ENCODE data around the gene NOTCH3. TPM values are rescaled to one million over a fixed set of nuclear protein-coding genes. Genes with fewer than 3 reads are reported as not detected.

Gene NOTCH3
- total RNA-seq, 1 donor from 2014 or later: 149 TPM

DNA sequence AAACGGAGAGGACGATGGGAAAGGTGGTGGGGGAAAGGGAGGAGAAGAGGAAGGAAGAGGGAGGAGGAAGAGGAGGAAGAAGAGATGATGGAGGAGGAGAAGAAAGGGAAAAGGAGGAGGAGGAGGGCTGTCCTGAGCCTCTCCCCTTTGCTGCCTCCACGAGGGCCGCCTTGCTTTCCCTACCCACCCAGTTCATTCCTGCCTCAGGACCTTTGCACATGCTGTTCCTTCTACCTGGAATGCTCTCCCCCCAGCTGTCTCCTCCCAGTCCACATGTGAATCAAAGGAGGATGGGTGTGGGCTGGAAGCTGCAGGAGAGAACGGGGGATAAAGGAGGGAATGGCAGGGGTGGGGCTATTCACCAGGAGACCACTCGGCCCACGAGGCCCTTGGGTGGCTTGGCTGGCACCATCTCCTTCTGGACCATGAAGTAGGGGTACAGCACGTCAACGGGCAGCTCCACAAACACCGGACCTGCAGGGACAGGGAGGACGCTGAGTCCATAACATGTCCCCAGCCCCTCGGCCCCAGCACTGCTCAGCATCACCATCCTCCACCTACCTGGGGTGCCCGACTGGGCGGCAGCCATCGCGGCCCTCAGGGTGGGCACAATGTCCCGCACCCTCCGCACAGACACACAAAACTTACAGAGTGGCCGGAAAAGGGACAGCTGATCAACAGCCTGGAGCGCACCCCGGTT, 78.3 kb downstream of the NOTCH3 start:
- no peak for ATAC-seq

DNA sequence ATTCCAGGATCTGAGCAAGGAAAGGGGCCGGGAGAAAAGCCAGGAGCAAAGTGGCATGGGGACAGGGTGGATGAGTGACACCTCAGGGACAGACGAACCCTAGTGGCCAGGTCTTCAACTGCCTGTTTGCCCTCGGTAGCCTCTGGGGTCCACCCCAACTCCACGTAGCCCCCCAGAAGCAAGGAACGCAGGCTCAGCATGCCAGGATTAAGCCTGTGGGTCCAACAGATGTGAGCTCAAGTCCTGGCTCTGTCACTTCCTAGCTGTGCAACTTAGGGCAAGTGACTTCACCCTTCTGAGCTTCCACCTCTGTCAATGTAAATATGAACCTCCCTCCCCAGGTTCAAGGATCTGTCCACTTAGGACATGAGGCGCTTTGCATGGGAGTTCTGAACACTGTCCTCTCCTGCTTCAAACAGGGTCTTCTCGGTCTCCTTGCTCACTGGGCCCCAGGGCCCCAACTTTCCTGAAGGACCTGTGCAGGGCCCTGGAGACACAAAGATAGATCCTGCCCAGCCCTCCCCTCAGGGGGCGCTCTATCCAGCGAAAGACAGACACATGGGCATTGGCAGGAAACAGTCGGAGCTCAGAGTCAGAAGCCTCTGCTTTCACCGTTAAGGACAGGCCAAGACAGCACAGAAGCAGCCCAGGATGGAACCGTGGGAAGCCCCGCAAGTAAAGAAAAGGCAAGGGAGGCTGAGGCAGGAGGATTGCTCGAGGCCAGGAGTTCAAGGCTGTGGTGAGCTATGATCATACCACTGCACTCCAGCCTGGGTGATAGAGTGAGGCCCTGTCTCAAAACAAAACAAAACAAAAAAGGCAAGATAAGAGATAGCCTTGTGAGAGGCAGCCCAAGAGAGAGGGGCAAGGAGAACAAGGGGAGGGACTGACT, 80.4 kb downstream of the NOTCH3 start:
- no peak for ATAC-seq

DNA sequence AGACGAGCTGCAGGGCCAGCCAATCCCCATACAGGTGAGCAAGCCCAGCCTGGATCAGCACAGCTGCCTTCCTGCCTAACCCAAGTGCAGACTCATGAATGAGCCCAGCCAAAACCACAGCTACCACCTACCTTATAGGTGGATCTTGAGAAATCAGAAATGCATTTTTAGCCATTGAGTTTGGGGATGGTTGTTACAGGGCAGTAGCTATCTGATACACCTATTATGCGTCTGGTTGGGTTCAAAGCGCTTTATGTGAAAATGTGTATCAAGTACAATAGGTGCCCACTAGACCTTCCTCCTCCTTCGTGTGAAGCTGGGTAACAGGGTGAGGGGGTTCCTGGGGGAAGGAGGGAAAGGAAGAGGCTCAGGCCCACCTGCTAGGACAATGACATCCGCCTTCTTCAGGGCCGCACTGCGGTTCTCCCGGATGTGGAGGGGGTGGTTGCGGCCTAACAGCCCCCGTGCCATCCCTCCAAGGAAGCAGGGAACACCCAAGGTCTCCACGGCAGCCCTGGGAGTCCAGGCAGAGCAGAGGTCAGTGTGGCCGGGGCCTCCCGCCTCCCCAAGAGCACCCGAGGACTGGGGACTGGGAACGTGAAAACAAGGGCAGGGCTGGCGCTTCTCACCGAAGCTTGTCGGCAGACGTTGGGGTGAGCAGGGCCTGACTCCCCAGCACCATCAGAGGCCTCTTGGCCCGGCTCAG, 81.9 kb downstream of the NOTCH3 start:
- peak; percentile 19 for ATAC-seq

DNA sequence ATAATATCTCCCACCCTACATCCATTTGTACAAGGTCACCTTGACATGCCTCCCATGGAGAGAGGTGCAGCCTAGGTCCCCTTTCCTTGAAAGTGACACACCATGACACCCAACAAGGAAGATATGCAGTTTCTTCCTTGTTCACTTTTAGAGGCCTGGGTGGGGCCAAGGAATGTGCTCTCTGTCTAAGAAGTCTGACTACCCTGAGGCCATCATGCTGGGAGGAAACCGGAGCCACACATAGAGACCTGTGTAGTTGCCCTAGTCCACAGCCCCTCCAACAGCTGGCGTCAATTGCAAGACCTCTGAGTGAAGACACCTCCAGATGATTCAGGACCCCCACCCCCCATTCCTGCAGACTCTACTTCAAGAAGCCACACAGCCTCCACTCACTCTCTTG, 82.5 kb downstream of the NOTCH3 start:
- ATAC-seq: peak; percentile 73

DNA sequence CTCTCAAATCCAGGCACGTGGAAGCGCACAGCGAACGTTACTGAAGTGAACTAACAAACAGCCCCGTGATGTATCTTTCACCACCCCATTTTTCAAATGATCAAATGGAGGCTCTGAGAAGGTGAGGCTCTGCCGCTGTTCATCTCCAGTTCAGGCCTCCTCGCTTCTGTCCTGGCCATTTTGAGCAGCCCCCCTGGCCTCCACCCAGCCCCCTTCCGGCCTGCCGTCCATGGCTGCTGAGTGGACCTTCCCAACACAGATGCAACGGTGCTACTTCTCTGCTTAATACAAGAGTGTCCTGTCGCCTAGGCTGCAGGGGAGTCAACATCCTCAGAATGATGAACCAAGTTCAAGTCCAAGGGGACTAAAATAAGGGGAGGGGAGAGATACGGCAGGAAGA, 83.9 kb downstream of the NOTCH3 start:
- no peak for ATAC-seq

DNA sequence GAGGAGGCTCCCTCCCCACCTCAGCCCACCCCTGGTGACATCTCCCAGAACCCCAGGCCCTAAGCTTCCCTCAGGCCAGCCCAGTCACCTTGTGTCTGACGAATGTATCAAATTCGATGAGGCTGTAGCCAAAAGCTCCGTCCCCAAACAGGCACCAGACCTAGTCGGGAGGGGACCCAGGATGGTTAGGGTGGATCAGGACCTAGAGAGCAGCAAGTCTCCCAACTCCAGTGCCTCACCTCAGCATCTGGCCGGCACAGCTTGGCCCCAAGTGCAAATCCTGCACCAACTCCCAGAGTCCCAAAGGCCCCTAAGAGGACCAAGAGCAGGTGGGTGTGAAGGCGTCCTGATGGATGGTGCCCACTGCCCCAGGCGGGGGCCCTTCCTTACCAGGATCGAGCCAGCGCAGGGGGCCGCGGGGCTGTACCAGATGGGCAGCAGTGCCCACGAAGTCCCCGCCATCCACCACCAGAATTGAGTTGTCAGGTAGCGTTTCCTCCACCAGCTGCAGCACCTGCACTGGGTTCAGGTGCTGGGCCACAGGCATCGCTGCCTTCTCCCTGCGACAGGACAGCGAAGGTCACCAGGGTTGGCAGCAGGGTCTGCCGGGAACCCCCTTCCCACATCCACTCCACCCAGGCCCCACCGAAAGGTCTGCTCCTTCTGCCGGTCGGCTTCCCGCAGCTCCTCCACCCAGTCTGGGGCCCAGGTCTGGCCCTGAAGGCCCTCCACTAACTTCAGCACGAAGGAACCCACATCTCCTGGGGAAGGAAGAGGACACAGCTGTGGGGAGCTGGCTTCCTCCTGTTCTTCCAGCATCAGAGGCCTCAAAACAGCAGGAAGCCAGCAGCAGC, 84.8 kb downstream of the NOTCH3 start:
- ATAC-seq: no peak

DNA sequence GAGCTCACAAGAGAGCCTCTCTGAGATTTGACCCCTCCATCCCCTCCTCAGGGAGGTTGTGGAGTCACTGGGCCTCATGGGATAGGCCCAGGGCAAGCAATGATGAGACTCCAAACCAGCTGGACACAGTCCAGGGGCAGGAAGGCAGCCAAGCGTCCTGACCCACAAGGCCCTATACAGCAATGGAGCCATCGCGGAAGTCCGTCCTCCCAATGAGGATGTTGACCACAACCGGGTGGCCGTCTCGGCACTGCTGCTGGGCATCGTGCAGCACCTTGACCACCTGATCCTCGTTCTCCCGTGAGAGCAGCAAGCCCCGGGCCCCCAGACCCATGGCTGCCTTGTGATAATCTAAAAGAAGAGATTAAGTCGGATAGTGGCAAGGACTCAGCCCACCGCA, 85.7 kb downstream of the NOTCH3 start:
- no peak for ATAC-seq

DNA sequence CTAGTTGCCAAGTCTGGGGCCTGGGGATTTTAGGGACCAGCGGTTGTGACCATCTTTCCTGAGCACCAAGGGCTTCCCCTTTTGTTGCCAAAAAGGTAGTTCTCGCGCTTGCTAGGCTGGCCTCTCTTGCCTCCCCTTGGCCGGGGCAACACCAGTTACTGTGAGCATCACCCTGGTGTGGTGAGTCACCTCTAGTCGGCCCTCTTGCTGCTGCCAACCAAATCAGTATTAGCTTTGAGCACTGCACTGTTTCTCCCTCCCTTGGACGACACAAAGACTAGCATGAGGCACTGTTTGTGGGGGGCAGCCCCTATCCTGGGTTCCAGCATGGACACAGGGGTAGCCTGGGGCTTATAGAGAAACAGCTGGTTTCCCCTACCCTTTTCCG, 86.6 kb downstream of the NOTCH3 start:
- ATAC-seq: no peak

DNA sequence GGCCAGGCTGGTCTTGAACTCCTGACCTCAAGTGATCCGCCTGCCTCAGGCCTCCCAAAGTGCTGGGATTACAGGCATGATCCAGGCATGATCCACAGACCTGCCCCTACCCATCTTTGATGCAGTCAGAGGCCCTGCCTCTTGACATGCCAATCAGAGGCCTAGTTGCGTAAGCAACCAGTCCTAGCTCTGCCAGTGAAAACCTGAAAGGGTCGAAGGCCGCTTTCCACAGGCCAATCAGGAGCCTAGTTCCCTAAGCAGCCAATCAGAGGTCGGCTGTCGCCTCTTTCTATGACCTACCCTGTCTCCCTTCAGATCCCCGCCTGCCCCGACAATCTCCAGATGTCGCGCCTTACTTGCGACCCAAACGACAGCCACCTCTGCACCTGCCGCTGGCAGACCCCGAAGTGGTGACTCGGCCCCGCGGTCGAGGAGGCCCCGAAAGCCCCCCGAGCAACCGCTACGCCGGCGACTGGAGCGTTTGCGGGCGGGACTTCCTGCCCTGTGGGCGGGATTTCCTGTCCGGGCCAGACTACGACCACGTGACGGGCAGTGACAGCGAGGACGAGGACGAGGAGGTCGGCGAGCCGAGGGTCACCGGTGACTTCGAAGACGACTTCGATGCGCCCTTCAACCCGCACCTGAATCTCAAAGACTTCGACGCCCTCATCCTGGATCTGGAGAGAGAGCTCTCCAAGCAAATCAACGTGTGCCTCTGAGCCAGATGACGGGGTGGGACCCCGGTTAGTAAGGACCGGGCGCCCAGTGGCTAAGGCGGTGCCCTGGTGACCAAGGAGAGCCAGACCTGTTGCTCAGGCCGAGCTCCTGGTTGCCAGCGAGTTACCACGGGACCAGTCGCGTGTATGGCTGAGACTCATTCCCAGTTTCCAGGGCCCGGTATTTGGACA, 87.3 kb downstream of the NOTCH3 start:
- ATAC-seq: no peak

DNA sequence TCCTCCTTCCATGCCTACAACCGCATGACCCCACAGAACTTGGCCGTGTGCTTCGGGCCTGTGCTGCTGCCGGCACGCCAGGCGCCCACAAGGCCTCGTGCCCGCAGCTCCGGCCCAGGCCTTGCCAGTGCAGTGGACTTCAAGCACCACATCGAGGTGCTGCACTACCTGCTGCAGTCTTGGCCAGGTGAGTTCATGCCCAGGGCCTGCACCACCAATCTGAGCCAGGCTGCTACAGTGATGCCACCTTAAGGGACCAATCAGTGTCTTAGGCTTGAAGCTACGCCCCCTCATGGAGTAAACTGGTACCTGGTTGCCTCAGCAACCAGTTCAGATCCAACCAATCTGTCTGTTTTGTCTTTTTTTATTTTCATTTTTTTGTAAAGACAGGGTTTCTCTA, 88.4 kb downstream of the NOTCH3 start:
- ATAC-seq: peak; percentile 64

DNA sequence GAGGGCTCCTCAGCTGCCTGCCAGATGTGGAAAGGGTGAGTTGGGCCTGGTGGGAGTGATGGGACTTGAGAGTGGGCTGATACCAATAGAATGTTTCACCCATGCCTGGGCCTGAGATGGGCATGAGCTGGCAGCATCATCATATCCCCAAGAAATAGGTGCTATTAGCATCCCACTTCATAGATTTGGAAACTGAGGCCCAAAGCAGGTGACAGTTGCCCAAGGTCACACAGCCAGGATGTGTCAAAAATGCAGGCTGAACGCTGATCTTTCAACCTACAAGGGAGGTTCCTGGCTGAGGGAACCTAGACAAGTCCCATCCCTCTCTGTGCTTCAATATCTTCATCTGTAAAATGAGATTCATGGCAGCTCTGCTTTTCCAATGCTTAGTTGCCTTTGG, 89.0 kb downstream of the NOTCH3 start:
- no peak for ATAC-seq

DNA sequence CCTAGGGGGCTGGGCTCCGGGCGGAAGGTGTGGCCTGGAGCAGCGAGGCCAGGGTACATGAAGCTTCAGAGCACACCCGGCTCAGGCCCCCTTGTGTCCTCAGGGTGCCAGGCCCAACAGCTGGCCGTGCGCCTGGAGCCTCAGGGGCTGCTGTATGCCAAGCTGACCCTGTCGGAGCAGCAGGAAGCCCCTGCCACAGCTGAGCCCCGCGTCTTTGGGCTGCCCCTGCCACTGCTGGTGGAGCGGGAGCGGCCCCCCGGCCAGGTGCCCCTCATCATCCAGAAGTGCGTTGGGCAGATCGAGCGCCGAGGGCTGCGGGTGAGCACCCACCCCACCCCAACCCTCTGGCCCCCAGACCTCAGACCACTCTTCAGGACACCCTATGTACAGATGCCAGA, 90.4 kb downstream of the NOTCH3 start:
- no peak for ATAC-seq

DNA sequence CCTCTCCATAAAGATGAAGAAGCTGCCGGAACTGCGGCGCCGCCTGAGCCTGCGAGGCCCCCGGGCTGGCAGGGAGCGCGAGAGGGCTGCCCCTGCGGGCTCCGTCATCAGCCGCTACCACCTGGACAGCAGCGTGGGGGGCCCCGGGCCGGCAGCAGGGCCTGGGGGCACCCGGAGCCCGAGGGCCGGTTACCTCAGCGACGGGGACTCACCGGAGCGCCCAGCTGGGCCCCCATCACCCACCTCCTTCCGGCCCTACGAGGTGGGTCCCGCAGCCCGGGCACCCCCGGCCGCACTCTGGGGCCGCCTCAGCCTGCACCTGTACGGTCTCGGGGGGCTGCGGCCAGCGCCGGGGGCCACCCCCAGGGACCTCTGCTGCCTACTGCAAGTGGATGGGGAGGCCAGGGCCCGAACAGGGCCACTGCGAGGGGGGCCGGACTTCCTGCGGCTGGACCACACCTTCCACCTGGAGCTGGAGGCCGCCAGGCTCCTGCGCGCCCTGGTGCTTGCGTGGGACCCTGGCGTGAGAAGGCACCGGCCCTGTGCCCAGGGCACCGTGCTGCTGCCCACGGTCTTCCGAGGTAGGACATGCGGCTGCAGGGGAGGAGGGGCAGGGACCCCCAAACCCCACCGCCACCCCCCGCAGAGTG, 90.9 kb downstream of the NOTCH3 start:
- ATAC-seq: no peak

Other genes with a start within 250 kb of the NOTCH3 start
- gene SLC1A6, start 221.1 kb downstream of the NOTCH3 start, total RNA-seq: not detected
- 0.16 TPM for gene CASP14, start 151.5 kb downstream of the NOTCH3 start, total RNA-seq
- gene OR1I1, start 118.8 kb downstream of the NOTCH3 start, total RNA-seq: not detected
- gene SYDE1, start 93.6 kb downstream of the NOTCH3 start, total RNA-seq: 2.4 TPM
- gene EPHX3, start 31.5 kb upstream of the NOTCH3 start, total RNA-seq: 34.6 TPM
- gene BRD4, start 131.5 kb upstream of the NOTCH3 start, total RNA-seq: 55.1 TPM
- gene AKAP8, start 178.8 kb upstream of the NOTCH3 start, total RNA-seq: 22.0 TPM
- gene AKAP8L, start 218.0 kb upstream of the NOTCH3 start, total RNA-seq: 31.6 TPM
- gene WIZ, start 249.0 kb upstream of the NOTCH3 start, total RNA-seq: 19.4 TPM

Measured in esophagus mucosa (tissue), 1 donor.